AG04450 (cell line): ENCODE measurements around the gene ASCL5. TPM values are rescaled to one million over a fixed set of nuclear protein-coding genes. Genes with fewer than 3 reads are reported as not detected.
A peak's percentile ranks its signal among the peaks of the same experiment; 100 is the strongest.

Source experiments
- CTCF ChIA-PET: fragments of 300-600, 350-600 bp; formaldehyde crosslinking; extraction: SDS; loops from one replicate; lab custom pipeline; 2022; ENCODE audit warnings: antibody characterized with exemption, inconsistent platforms; lab: Charles Lee
- POLR2A ChIA-PET: fragments of 350-600 bp; formaldehyde crosslinking; extraction: SDS; loops from one replicate; lab custom pipeline; 2021; ENCODE audit warnings: antibody characterized with exemption, inconsistent platforms; lab: Yijun Ruan, JAX
- DNase-seq: peaks from one replicate; pipeline ENCODE4 v3.0.0-alpha.2; 2011; ENCODE audit warnings: low read depth, low spot score
- H3K27ac ChIP-seq: one replicate; pipeline ENCODE4 v1.5.1; 2012; ENCODE audit warnings: low read depth, low read length, control low read depth
- H3K27me3 ChIP-seq: one replicate; pipeline ENCODE4 v1.6.0; 2012; ENCODE audit warnings: low read length; ENCODE audit not compliant: control insufficient read depth, insufficient read depth
- H3K4me3 ChIP-seq: 2 replicates; pipeline ENCODE4 v1.5.1; 2011; ENCODE audit warnings: mild to moderate bottlenecking, low read depth, low read length, control low read depth
- H3K9me3 ChIP-seq: 2 replicates; pipeline ENCODE4 v1.5.1; 2012; ENCODE audit warnings: low read length; ENCODE audit not compliant: control insufficient read depth, insufficient read depth
- polyA minus RNA-seq: library from RNA; depleted of rRNA, polyadenylated mRNA; stranded (reverse); fragments of >200 nt; gene quantifications from 2 replicates; pipeline ENCODE4 v1.2.3, GENCODE V29; 2011; rRNA and poly(A)+ RNA removed
- polyA plus RNA-seq: library from polyadenylated mRNA; depleted of rRNA; stranded (reverse); fragments of >200 nt; gene quantifications from 2 replicates; pipeline ENCODE4 v1.2.3, GENCODE V29; 2011; rRNA removed
- TF ChIP-seq, protein P1 (sequence below): IDR thresholded peaks from 2 replicates; pipeline ENCODE4 v1.5.1; 2011; ENCODE audit warnings: low read depth, low read length, control low read depth, inconsistent platforms

ASCL5 gene, protein sequence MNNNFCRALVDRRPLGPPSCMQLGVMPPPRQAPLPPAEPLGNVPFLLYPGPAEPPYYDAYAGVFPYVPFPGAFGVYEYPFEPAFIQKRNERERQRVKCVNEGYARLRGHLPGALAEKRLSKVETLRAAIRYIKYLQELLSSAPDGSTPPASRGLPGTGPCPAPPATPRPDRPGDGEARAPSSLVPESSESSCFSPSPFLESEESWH
- polyA plus RNA-seq = not detected in 2 replicates
- polyA minus RNA-seq = not detected in 2 replicates

DNA sequence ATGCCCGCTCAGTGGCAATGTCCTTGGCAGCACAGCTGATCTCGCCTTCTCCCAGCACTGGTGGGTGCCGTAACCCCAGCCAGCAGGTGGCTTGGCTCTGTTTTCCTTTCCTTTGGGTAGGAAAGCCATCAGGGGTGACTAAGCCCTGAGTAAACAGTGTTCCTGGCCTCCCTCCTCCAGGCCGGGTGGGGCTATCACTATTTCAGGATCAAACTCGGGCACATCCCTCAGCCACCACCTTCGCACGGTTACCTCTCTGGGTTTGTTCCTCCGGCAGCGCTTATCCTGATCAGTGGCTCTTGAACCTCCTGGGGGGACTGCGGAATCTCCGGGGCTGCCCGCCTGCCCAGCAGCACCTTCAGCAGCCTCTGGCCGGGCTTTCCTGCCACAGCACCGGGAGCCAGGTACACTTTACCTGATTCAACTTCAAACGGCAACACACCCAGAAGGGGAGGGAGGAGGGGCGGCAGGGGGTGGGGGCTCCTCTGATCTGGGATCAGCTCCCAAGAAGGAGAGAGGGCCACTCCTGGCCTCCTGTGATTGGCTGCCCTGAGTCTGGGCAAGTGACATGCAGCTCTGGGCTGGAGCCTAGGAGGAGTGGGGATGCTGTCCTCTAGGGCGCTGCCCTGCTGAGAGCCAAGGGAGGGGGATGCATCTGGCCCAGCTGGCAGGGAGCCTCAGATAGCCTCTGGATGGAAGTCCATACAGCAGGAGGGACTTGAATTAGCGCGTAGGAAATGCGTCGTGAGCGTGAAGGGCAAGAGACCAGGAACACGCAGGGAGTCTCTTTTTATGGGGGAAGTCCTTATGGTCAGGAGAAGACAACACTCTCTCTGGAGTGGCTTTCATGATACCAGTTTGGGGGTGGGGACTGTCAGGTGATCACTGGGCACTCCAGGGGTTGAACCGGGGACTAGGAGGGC, at the start of gene ASCL5:
Gene ASCL5, minus strand, starts transcription at position 353 of the 923 bp plus-strand sequence. CDS start 11,812 bp downstream, outside the sequence.
- ChIA-PET POLR2A (no interaction called here), CTCF (interaction anchor here (1.0 kb wide), 1 partner anchor 13 kb away, joined by 3 read pairs; no protein-coding TSS in a partner anchor)
- Histone ChIP-seq H3K9me3 (no peaks in the 10 kb centered on the region), H3K27me3 (peaks cover 34% of the 10 kb centered on the region), H3K27ac (no peak within 1 kb of the TSS), H3K4me3 (no peak within 1 kb of the TSS)
- TF ChIP-seq, protein P1, sequence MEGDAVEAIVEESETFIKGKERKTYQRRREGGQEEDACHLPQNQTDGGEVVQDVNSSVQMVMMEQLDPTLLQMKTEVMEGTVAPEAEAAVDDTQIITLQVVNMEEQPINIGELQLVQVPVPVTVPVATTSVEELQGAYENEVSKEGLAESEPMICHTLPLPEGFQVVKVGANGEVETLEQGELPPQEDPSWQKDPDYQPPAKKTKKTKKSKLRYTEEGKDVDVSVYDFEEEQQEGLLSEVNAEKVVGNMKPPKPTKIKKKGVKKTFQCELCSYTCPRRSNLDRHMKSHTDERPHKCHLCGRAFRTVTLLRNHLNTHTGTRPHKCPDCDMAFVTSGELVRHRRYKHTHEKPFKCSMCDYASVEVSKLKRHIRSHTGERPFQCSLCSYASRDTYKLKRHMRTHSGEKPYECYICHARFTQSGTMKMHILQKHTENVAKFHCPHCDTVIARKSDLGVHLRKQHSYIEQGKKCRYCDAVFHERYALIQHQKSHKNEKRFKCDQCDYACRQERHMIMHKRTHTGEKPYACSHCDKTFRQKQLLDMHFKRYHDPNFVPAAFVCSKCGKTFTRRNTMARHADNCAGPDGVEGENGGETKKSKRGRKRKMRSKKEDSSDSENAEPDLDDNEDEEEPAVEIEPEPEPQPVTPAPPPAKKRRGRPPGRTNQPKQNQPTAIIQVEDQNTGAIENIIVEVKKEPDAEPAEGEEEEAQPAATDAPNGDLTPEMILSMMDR = 0 out of 2 replicates have a peak, but pooled peaks have one; percentile 8
- no peak for DNase-seq

DNA sequence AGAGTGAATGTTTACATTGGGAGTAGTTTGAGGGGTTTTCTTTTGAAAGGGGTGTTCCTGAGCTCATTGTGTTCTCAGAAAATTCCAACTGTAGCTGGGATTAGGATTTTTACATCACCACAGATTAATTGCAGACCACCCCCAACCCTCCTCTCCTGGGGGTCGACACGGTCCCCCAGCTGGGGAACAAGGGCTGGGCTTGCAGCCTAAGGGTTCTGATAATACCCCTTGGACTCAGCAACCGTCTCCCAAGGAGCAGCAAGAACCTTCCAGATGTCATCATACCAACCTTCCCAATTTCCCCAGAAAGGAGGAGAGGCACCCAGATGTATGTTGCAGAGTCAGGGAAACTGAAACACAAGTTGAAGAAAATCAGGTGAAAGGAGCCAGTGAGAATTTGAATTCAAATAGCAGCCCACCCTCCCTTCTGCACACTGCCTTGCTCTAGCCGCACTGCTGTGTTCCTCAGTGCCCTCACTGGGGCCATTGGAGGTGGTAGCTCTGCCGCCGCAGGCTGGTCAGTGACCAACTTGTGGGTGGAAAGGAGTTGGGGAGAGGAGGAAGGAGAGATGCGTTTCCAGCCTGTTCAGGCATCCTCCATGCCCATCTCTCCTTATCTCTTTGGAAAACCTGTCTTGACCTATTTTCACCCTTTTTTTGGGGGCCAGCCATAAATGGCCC, 49.0 kb upstream of the ASCL5 start:
- Histone ChIP-seq H3K9me3 (peaks cover 5% of the 10 kb centered on the region), H3K27ac (no peak overlapping the region), H3K4me3 (no peak overlapping the region), H3K27me3 (peaks cover 21% of the 10 kb centered on the region)
- TF ChIP-seq, protein P1 = no peak
- ChIA-PET CTCF (interaction anchor here (1.2 to 1.6 kb wide), 2 partner anchors 8 to 10 kb away, joined by 4 read pairs; no protein-coding TSS in a partner anchor), POLR2A (interaction anchor here (0.6 kb wide), 1 partner anchor 67 kb away, joined by 6 read pairs; no protein-coding TSS in a partner anchor)
- DNase-seq = no peak

DNA sequence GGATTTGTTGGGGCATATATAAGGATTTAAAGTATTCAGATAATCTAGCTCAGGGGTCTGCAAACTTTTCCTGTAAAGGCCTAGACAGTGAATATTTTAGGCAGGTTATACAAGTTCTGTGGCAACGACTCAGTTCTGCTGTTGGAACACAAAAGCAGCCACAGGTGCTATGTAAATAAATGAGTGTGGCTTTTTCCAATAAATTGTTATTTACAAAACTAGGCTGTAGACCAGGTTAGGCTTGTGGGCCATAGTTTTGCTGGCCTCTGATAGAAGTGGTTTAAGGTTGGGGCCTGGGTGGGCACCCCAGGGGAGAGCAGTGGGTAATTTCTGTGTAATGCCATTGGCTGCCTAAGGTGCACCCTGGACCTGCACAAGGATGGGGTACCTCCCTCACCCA, 46.8 kb upstream of the ASCL5 start:
- Histone ChIP-seq H3K27me3 (peaks cover 10% of the 10 kb centered on the region), H3K4me3 (no peak overlapping the region), H3K9me3 (peaks cover 5% of the 10 kb centered on the region), H3K27ac (no peak overlapping the region)
- no peak for DNase-seq
- CTCF ChIA-PET = interaction anchor here (0.6 kb wide), 1 partner anchor 194 kb away, joined by 7 read pairs; no protein-coding TSS in a partner anchor
- POLR2A ChIA-PET = no interaction called here
- TF ChIP-seq, protein P1 = no peak

DNA sequence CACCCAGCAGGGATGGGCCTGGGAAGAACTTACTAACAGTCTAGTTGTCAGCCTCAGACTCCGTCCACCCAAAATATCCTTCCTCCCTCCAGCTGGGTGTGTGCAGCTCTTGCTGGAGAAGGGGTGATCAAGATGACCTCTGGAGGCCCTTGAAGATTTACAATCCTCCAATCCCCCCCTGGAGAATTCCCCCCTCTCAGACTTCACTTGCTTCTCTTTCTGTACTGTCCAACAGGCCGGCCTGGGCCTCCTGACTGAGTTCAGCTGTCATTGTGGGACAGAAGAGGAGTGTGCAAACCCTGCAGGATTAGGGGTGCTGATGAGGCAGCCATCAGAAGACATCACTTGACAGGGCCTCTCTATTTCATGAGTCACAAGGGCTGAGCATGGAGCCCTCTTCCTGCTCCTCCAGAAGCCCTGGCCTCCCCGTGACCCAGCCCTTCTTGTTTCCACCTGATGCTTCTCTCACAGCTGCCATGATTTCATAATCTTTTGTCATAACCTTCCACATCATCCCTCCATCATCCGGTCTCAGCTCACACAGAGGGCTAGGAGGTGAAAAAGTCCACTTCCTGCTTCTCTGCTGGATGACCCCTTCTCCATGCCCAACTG, 46.1 kb upstream of the ASCL5 start:
- POLR2A ChIA-PET = interaction anchor here (0.6 kb wide), 1 partner anchor 683 kb away, joined by 8 read pairs; no protein-coding TSS in a partner anchor
- peaks cover 5% of the 10 kb centered on the region for H3K9me3 ChIP-seq
- no peak overlapping the region for H3K4me3 ChIP-seq
- peaks cover 8% of the 10 kb centered on the region for H3K27me3 ChIP-seq
- TF ChIP-seq, protein P1 = no peak
- CTCF ChIA-PET = no interaction called here
- H3K27ac ChIP-seq = no peak overlapping the region
- DNase-seq = no peak
